BJ (cell line): Measurements from ENCODE around the gene SF3B3. TPM values are rescaled to one million over a fixed set of nuclear protein-coding genes. Genes with fewer than 3 reads are reported as not detected.

Experiments used
- CTCF ChIA-PET: fragments of 350-600 bp; formaldehyde crosslinking; extraction: SDS; loops from one replicate; lab custom pipeline; 2021; ENCODE audit warnings: antibody characterized with exemption, inconsistent platforms; lab: Yijun Ruan, JAX
- POLR2A ChIA-PET: fragments of 300-600 bp; sonication (Branson Sonifier 250); formaldehyde crosslinking; extraction: SDS; loops from one replicate; lab custom pipeline; 2021; ENCODE audit warnings: antibody characterized with exemption; lab: Charles Lee
- DNase-seq: peaks from one replicate; pipeline ENCODE4 v3.0.0-alpha.2; 2011; ENCODE audit warnings: low read depth
- H3K27me3 ChIP-seq: 2 replicates; pipeline ENCODE4 v1.6.0; 2011; ENCODE audit warnings: low read length; ENCODE audit not compliant: control insufficient read depth, insufficient read depth
- H3K36me3 ChIP-seq: 2 replicates; pipeline ENCODE4 v1.5.1; 2011; ENCODE audit warnings: low read length; ENCODE audit not compliant: control insufficient read depth, insufficient read depth
- H3K4me3 ChIP-seq: 2 replicates; pipeline ENCODE4 v1.5.1; 2011; ENCODE audit warnings: low read depth, mild to moderate bottlenecking, control low read depth, low read length
- polyA plus RNA-seq: library from polyadenylated mRNA; depleted of rRNA; stranded (reverse); fragments of >200 nt; gene quantifications from 2 replicates; pipeline ENCODE4 v1.2.3, GENCODE V29; 2011
- TF ChIP-seq, protein P1 (sequence below): IDR thresholded peaks from 2 replicates; pipeline ENCODE4 v1.5.1; 2011; ENCODE audit warnings: low read depth, mild to moderate bottlenecking, control low read depth, inconsistent platforms, low read length, moderate library complexity; ENCODE audit not compliant: insufficient read depth

SF3B3 gene
- polyA plus RNA-seq, 1 experiment = 89.5 TPM

DNA sequence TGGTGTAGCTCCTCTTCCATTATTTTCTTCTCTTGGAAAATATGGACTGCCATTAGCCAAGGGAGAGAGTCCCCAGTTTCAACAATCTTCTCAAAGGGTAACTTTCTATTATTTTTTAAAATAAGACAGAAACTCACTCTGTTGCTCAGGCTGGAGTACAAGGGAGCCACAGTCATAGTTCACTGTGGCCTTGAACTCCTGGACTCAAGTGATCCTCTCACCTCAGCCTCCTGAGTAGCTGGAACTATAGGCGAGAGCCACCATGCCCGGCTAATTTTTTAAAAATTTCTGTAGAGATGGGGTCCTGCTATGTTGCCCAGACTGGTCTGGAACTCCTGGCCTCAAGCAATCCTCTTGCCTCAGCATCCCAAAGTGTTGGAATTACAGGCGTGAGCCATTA is 13.4 kb upstream of the SF3B3 start:
- POLR2A ChIA-PET = no interaction called here

DNA sequence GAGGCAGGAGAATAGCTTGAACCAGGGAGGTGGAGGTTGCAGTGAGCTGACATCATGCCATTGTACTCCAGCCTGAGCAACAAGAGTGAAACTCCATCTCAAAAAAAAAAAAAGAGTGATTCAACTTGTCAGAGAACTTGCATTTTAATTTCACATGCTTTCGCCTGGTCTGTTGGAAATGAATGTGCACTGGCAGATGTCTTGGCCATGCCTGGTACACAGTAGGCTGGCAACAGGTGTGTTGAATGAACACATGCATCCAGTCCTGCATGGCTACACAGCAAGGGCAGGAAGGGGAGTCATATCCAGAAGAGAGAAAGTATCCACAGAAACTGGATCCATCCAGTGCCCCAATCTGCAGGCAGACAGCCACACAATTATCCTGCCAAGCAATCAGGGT is 11.8 kb upstream of the SF3B3 start:
- DNase-seq = no peak
- CTCF ChIA-PET = no interaction called here
- Histone ChIP-seq H3K27me3 (no peaks in the 10 kb centered on the region), H3K4me3 (no peak overlapping the region), H3K36me3 (peaks cover 23% of the 10 kb centered on the region)
- TF ChIP-seq, protein P1, sequence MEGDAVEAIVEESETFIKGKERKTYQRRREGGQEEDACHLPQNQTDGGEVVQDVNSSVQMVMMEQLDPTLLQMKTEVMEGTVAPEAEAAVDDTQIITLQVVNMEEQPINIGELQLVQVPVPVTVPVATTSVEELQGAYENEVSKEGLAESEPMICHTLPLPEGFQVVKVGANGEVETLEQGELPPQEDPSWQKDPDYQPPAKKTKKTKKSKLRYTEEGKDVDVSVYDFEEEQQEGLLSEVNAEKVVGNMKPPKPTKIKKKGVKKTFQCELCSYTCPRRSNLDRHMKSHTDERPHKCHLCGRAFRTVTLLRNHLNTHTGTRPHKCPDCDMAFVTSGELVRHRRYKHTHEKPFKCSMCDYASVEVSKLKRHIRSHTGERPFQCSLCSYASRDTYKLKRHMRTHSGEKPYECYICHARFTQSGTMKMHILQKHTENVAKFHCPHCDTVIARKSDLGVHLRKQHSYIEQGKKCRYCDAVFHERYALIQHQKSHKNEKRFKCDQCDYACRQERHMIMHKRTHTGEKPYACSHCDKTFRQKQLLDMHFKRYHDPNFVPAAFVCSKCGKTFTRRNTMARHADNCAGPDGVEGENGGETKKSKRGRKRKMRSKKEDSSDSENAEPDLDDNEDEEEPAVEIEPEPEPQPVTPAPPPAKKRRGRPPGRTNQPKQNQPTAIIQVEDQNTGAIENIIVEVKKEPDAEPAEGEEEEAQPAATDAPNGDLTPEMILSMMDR = no peak
- POLR2A ChIA-PET = no interaction called here

More for the DNA sequence above, 13.4 kb upstream of the SF3B3 start:
- CTCF ChIA-PET = interaction anchor here (1.6 kb wide), 1 partner anchor 26 kb away, joined by 3 read pairs; no protein-coding TSS in a partner anchor
- peaks cover 19% of the 10 kb centered on the region for H3K36me3 ChIP-seq
- no peak overlapping the region for H3K4me3 ChIP-seq
- no peaks in the 10 kb centered on the region for H3K27me3 ChIP-seq
- TF ChIP-seq, protein P1 = no peak
- DNase-seq = no peak

DNA sequence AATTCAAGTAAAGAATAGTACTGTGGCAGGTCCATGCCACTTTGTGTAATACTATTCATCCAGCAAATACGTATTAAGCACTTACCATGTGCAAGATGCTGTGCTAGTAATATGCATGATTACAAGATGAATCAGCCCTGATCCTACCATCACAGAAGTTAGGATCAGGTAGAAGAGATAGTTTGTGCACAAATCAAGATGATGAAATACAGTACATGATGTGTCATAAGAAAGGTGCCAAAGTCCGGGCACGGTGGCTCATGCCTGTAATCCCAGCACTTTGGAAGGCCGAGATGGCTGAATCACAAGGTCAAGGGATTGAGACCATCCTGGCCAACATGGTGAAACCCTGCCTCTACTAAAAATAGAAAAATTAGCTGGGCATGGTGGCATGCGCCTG is 11.2 kb upstream of the SF3B3 start:
- H3K4me3 ChIP-seq = no peak overlapping the region
- no peak for DNase-seq
- peaks cover 26% of the 10 kb centered on the region for H3K36me3 ChIP-seq
- no peaks in the 10 kb centered on the region for H3K27me3 ChIP-seq
- CTCF ChIA-PET = no interaction called here
- POLR2A ChIA-PET = no interaction called here
- TF ChIP-seq, protein P1 = no peak

DNA sequence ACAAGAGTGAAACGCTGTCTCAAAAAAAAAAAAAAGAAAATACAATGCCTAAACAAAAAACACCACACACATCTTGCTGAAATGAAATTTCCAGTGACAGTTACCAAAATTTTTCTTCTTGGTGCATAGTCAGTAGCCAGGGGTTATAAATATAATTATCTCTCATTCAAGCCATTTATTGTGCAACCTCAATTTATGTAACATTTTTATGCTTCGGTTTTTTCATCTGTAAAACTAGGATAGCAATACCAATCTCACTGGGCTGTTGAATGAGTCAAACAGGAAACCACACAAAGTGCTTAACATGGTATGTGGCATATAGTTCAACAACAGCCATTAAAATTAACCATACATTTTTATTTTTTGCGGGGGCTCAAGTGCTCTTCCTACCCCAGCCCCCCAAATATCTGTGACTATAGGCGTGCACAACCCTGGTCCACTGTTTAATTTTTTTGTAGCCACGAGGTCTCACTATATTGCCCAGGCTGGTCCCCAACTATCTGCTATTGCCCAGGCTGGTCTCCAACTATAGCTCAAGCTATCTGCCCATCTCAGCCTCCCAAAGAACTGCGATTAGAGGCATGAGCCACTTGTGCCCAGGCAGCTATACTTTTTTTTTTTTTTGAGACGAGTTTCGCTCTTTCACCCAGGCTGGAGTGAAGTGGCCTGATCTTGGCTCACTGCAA is 2.9 kb upstream of the SF3B3 start:
- H3K27me3 ChIP-seq = no peaks in the 10 kb centered on the region
- POLR2A ChIA-PET = interaction anchor here (0.5 kb wide), 1 partner anchor 12 kb away, joined by 3 read pairs; no protein-coding TSS in a partner anchor
- no peak overlapping the region for H3K4me3 ChIP-seq
- DNase-seq = no peak
- TF ChIP-seq, protein P1 = no peak
- H3K36me3 ChIP-seq = peaks cover 9% of the 10 kb centered on the region
- CTCF ChIA-PET = no interaction called here

DNA sequence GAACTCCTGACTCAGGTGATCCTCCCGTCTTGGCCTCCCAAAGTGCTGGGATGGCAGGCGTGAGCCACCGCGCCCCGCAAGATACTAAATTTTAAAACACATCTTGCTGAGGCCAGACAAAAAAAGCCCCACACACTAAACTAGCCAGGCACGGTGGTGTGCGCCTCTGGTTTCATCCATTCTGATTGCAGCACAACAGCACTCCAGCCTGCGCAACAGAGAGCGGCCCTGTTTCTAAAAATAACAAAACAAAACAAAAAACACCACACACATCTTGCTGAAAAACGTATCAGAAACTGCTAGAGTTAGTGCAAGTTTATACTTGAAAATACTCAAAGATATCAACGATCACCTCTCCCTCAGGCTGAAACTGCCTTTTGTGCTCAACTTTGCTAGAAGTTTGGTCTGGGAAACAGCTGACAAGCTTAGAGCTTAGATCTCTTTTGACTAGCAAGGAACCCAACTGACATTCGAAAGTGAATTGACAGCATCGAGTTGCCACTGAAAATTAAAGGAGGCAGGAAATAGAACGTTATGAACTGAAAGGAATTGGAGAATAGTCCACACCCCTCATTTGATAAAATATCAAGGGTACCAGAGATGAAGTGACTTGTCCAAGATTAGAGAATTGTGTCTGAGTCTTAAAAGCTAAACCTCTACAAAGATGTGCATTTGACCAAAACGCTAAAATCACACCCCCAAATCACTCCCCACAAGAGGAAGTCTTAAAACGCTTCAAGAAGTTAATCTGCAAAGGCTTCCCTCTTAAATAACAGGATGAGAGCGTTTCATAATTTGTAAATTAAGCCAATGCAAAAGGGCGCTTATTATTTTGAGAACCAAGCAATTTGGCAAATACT is 1.2 kb upstream of the SF3B3 start:
- no peak for DNase-seq
- ChIA-PET POLR2A (interaction anchor here (0.7 kb wide), 2 partner anchors 240 to 960 kb away, joined by 5 to 6 read pairs; no protein-coding TSS in a partner anchor), CTCF (interaction anchor here (0.9 kb wide), 1 partner anchor 9 kb away, joined by 3 read pairs; no protein-coding TSS in a partner anchor)
- no peaks in the 10 kb centered on the region for H3K27me3 ChIP-seq
- TF ChIP-seq, protein P1 = no peak
- H3K36me3 ChIP-seq = peaks cover 3% of the 10 kb centered on the region
- H3K4me3 ChIP-seq = peak overlapping the region; percentile 74
